GM18526 (cell line): ENCODE measurements around the gene SEMA3D.

ENCODE experiments used
- POLR2A ChIP-seq: IDR thresholded peaks from 3 replicates; pipeline ENCODE4 v1.6.1; 2011; ENCODE audit not compliant: insufficient read length; ENCODE audit errors: extremely low read depth

SEMA3D gene

DNA sequence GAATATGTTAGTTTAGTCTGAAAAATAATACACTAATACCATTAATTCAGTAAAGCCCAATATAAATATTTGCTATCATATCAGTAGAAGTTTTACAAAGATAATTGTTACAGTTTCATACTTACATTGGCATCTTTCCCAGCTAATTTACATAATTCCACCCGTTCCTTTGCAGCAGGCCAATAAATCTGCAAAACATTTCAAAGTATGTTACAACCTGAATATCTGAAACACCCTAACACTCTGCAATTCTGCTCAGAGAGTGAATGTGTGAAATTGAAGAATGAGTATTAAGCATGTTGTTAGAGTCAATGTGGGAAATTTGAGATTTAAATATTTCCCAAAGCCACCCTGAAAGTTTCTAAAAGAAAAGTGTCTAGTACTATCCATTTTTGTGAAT is 105.5 kb downstream of the SEMA3D start:
- no peak for TF ChIP-seq POLR2A

DNA sequence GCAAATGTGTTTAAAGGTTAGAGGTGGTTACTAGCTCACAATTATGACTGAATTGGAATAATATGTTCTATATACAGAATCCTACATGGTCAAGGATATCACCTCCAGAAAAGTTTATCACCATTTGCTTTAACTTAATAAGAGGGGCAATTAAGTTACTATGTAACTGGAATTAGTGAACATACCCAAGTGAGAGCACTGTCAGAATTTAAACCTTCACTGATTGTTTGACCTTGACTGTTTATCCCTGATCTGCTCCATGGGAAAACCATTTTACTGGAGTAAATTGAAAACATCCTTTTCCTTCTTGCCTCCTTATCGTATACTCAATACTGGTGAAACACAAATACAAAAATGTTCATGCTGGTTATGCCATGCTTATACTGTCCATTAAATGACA is 107.4 kb downstream of the SEMA3D start:
- TF ChIP-seq POLR2A, result no peak

DNA sequence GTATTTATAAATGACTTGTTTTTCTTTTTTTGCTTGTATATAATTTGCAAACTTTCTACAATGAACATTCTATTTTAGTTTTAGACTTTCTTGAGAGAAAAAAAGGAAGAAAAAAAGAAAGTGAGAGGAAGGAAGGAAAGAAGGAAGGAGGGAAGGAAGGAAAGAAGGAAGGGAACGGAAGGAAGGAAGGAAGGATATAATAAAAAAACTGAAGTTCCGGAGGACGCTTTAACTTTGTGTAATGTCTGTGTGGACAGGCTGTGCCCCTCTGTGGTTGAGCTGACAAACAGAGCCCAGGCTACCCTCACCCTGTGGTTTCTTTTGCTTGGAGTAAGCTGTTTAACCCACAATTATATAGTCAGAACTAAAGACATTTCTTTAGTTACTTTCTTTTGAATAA is 108.7 kb downstream of the SEMA3D start:
- TF ChIP-seq POLR2A, result no peak

DNA sequence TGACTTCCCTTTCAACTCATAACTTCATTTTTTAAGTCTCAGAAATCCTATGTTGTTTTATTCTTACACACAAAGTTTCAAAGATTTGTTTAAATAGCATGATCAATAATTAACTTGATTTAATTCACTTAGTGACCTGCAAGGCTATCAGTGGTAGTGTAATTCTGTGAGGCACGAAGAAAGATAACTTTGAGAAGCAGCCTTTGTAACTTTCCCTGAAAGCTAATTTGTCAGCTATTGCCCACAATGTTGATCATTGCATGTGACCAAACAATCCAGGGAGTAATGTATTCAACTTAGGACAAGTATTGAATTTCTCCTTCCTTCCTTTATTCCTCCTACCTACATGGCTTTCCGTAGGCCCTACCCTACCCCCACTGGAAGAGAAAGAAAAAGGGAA is 111.0 kb downstream of the SEMA3D start:
- no peak for TF ChIP-seq POLR2A

DNA sequence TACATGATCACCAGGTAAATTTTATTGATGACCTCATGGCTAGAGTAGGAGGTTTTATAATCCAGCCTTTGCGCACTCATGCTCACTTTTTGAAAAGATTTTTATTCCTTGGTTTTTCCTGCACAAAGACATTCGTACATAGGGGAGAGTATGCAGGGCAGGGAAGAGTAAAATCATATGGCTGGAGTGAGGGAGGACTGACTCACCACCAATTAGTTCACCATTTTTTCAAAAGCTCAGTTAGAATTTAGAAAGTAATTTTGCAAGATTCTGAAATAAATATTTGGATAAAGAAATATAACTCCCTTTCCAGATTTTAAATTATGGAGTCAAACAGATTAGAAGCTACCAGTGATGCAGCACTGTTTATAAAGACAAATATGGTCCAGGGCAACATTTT is 111.9 kb downstream of the SEMA3D start:
- no peak for TF ChIP-seq POLR2A

DNA sequence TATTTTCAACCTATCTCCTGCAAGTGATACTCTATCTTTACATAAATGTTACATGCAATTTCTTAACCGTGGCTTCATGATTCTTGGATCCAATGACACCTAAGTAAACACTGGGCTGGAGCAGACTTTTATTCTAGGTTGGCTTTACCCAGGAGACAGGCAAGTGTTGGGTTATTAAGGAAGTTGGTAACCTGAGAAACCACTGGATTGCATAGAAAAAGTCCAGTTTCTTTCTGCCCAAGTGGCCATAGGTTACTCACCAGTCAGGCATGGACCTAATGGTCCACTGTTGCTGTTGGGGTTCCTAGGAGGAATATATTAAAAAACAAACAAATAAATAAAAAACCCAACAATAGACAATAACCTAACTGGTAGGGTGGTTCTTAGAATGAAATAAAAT is 112.8 kb downstream of the SEMA3D start:
- TF ChIP-seq POLR2A, result no peak

DNA sequence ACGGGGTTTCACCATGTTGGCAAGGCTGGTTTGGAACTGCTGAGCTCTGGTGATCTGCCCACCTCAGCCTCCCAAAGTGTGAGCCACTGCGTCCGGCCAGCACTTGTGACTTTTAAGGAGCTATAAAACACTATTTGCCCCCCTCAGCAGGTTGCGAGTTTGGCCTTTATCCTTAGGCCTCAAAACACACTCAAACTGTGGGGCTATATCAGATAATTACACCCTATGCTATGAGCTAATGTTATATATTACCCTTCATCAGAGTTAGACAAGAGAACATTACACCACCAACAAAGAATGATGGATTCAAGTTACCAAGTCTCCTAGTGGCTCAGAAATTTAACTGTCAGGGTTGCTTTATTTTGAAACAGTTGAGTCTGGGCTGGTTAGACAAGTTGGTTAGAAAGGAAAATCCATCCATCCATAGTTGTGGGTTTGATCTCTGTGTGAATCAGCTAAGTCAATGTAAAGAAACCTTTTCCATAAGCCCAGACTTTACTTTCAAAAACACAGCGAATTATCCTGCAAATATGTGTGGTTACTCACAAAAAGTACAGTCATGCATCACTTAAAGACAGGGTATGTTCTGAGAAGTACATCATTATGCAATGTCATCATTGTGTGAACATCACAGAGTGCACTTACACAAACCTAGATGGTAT is 115.8 kb downstream of the SEMA3D start:
- no peak for TF ChIP-seq POLR2A

DNA sequence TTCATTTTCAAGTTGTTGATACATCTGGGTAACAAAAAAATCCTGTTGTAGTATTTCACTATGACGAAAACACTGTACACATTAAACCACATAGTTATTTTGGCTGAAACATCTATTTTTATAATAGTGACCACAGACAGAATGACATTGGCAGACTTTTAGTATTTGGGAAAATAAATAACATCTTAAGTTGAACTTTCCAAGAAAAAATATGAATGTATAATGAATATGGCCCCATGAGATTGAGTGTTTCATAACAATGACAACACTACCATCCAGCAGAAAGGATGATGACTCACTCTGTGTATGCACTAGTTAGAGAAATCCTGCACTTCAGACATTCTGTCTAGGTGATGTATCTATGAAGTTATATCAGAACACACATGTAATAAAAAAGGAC is 118.1 kb downstream of the SEMA3D start:
- TF ChIP-seq POLR2A, result no peak

DNA sequence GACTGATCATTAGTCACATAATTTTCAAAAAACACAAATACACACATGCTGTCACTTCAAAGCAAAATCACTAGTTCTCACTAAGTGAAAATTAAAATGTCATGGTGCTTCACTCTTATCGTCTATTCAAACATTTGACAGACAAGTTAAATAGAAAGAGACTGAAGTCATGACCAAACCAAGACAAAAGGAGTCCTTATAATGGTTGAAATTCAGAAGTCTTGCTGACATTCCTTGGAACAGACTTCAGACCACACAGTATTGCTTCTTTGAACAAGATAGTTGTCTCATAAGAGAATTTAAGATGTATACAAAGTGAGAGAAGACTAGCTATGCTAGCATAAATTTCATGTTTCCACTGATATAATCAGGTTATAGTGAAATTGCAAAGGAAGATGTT is 119.5 kb downstream of the SEMA3D start:
- TF ChIP-seq POLR2A, result no peak

DNA sequence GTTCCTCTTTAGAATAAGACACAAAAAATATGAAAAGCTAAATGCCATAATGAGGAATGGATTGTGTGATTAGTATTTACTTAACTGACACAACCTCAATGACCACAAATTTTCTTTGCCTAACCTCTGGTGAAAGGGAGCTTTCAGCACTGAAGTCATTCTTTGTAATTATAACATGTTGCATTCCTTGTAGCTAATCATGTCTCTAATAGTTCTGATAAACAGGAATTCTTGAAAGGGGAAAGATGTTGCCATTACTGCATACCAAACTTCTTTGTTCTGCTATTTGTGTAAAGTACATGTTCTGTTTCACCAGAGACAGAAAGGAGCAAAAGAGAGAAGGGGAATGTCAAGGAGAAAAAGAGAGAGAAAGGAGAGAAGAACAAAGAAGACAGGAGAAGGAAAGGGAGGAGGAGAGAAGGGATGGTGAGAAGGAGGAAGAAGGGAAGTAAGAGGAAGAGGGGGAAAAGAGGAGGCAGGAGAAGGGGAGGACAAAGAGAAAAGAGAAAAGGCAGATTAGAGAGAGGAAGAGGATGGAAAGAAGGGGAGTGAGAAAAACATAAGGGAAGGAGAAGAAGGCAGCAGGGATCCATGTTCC is 120.9 kb downstream of the SEMA3D start:
- no peak for TF ChIP-seq POLR2A

DNA sequence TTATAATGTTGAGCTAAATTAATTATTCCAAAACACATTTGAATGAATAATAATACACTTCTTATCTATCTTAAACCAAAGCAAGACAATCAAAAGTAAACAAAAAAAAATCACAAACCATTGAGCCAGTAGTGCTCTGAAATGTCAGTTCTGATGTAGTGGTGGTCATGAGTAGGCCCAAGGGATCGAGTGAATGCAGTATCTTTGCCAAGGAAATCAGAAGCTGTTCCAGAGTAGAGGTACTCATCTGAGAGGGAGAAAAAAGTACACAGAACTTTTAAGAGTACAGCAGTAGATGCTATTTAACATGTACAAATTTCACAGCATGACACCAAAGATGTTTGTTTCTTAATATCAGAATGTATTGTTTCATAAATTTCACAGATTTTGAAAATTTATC is 121.5 kb downstream of the SEMA3D start:
- TF ChIP-seq POLR2A, result no peak

DNA sequence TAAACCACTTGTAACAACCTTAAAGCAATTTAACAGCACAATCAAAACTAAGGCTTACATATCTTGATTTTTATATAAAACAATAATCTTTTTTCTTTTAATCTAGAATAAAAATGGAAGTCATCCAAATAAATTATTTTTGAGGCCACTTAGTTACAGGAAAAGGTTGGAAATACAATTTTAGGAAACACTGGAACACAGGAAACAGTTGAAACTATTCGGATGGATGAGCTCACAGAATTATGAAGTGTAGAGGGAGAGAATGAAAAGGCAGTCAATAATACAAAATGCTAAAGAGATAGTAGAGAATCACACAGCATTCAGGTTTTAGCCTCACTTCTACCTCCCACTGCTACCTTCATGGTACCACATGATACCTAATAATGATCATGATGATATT is 124.2 kb downstream of the SEMA3D start:
- TF ChIP-seq POLR2A, result no peak

DNA sequence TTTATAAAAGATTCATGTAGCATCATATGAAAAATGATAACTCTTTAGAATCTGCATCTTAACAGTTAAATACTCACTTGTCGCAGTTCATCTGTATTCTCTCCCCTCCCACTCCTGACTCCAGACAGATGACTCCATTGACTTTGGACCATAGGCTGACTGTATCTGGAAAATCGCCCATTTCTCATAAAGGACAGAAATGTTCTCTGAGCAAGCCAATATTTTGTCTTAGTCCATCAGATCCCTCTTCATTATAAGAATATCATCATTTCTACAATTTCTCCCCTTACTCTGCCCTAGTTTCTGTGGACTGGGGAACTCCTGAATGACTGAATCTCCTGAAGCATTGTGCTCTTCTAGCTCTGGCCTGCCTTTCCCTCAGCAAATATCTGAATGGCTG is 125.4 kb downstream of the SEMA3D start:
- no peak for TF ChIP-seq POLR2A

DNA sequence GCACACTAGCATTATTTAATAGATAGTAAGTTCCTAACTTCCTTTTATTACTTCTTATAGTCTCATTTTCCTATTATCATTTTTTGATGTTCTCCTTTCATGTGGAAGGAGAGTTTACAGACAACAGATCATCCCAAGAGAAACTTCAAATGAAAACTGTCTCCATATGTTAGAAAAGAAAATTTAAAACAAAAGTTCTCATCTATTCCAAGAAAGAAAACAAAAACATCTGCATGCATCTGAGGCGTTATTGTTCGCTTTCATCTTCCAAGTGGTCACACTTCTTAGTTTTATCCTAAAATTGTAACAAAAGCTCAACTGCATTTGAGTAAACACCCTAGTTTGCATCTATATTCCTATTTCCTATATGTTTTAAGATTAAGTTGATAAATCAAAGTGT is 126.2 kb downstream of the SEMA3D start:
- TF ChIP-seq POLR2A, result no peak

DNA sequence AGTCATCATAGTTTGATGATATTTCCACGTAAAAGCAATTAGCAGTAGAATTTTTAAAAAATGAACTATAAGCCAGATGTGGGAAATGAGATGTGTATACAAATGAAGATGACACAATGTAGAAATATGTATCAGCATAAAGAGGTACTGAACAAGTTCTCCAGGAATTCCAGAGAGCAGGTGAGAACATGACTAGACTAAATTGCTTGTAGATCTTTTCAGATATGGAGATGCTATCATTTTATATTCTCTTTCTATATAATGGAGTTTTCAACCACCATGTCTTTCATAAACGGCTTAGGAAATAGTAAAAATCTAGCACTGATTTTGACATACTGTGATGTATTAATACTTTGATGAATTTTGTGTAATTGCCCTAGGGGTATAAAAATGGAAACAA is 130.9 kb downstream of the SEMA3D start:
- no peak for TF ChIP-seq POLR2A

DNA sequence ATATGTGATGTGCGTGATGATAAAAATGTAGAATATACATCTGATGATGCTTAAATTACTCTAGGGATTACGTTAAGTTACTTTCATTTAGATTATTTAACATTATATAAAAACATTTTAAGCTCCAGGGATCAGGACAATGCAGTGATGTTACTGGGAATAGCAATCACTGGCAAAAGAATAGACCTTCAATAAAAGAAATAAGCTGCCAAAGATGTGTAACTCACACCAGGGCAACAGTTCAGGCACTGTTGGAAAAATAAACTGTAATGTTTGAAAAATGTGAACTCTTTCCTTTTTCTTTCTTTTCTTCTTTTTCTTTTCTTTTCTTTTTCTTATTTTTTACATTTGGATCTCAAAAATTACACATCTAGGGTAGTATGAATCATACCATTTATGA is 131.7 kb downstream of the SEMA3D start:
- TF ChIP-seq POLR2A, result no peak

DNA sequence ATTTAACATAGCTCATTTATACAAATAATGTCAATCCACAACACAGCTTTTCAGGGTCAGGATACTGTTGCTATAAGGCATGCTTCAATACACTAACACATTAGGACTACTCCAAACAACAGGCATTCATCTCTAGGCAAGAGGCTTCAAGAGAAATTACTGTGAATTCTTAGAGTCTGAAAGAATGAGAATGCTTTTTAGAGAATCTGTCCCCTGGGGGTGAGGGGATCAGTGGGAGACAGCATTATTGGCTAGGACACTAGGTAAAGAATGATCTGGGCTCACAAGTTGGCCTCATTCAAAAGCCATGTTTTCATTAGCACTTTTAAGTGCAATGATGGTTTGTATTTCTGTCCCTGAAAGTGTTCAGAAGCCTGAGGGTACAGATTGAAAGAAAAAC is 132.6 kb downstream of the SEMA3D start:
- no peak for TF ChIP-seq POLR2A
